GM12892 (cell line): ENCODE data around the gene FKBP11.

Experiments
- POLR2A ChIP-seq: IDR thresholded peaks from 2 replicates; pipeline ENCODE4 v1.6.1; 2011; ENCODE audit warnings: low read depth, low read length, control low read depth
- POLR2AphosphoS5 ChIP-seq: IDR thresholded peaks from 2 replicates; pipeline ENCODE4 v1.6.1; 2011; ENCODE audit warnings: low read depth, low read length, control low read depth
- TAF1 ChIP-seq: IDR thresholded peaks from 2 replicates; pipeline ENCODE4 v1.6.1; 2011; ENCODE audit warnings: low read depth, mild to moderate bottlenecking, control low read depth, low read length, borderline replicate concordance

DNA sequence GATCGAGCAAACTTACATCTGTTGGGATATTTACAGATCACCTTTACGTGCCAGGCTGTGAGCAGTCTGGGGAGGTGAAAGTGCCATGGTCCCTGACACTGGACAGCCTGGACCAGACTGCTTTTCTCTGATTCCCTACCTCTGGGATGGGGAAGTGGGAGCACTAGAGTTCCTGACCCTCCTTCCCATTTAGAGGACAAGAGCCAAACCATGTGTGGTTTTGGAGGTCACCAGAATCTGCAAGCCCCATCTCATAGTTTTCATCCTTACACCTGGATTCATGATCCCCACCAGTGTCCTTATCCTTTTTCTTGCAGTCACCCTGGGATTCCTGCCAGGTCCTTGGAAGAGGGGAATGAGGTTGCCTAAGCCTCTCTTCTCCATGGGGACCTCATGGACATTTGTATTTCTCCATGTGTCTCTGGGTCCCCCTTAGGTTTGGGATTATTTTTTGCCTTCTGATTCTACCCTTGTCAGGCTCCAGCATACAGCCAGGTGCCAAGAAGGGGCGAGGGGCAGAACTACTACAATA, 47.7 kb upstream of the FKBP11 start:
- no peak for TF ChIP-seq POLR2A
- TF ChIP-seq POLR2AphosphoS5: no peak
- no peak for TF ChIP-seq TAF1
